GM21423 (cell line): Measurements from ENCODE around the gene CPZ.

Experiments
- ATAC-seq: cut with Tn5 transposase; IDR thresholded peaks from one replicate; pipeline ENCODE4 v1.9.1; 2021; ENCODE audit warnings: mild to moderate bottlenecking, moderate library complexity; ENCODE audit not compliant: unreplicated experiment

CPZ gene

GRCh38 chr4:8579526-8580320, 12.8 kb upstream of the CPZ start:
- no peak for ATAC-seq

GRCh38 chr4:8580321-8581093, 12.1 kb upstream of the CPZ start, which contains the start of gene GPR78:
GPR78 (plus strand) TSS chr4:8580392; CDS start chr4:8580983, 591 bp downstream.
- no peak for ATAC-seq

- no peak for ATAC-seq
Observed at GRCh38 chr4:8581094-8581861, 11.3 kb upstream of the CPZ start.

- ATAC-seq: no peak
Observed at GRCh38 chr4:8582016-8582415, 10.5 kb upstream of the CPZ start.

GRCh38 chr4:8582436-8582835, 10.1 kb upstream of the CPZ start:
- ATAC-seq: no peak

- ATAC-seq: no peak
Observed at GRCh38 chr4:8582941-8583654, 9.5 kb upstream of the CPZ start.

GRCh38 chr4:8583655-8584025, 8.9 kb upstream of the CPZ start:
- ATAC-seq: no peak

GRCh38 chr4:8585186-8585585, 7.4 kb upstream of the CPZ start:
- no peak for ATAC-seq

- ATAC-seq: no peak
Observed at GRCh38 chr4:8585721-8586212, 6.8 kb upstream of the CPZ start.

GRCh38 chr4:8586246-8586645, 6.3 kb upstream of the CPZ start:
- no peak for ATAC-seq

- ATAC-seq: no peak
Observed at GRCh38 chr4:8586671-8587468, 5.7 kb upstream of the CPZ start.

- ATAC-seq: no peak
Observed at GRCh38 chr4:8587469-8588195, 4.9 kb upstream of the CPZ start.

GRCh38 chr4:8588196-8588470, 4.4 kb upstream of the CPZ start:
- no peak for ATAC-seq

GRCh38 chr4:8589336-8589735, 3.2 kb upstream of the CPZ start:
- no peak for ATAC-seq

- no peak for ATAC-seq
Observed at GRCh38 chr4:8589823-8590545, 2.6 kb upstream of the CPZ start.

GRCh38 chr4:8590546-8590880, 2.1 kb upstream of the CPZ start:
- no peak for ATAC-seq

- no peak for ATAC-seq
Observed at GRCh38 chr4:8591114-8591513, 1.5 kb upstream of the CPZ start.

- no peak for ATAC-seq
Observed at GRCh38 chr4:8591626-8592365, 769 bp upstream of the CPZ start.
